Measurements from ENCODE around the gene SLC34A2.

The SLC34A2 gene

DNA sequence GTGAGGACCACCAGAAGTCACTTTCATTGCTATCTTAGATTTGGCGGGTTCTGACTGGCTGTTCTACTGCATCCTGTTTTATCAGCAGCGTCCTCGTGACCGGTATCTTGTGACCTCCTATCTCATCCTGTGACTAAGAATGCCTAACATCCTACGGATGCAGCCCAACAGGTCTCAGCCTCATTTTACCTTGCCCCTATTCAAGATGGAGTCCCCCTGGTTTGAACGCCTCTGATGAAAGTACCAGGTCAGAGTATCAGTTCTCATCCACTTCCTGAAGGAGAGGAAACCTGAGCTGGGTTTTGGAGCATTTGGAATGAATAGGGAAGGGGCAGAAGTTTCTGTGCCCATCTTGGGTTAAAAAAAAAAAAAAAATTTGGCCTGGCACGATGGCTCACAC is 70.2 kb downstream of the SLC34A2 start:
- no peak for DNase-seq (ENCODE audit: low spot score)

DNA sequence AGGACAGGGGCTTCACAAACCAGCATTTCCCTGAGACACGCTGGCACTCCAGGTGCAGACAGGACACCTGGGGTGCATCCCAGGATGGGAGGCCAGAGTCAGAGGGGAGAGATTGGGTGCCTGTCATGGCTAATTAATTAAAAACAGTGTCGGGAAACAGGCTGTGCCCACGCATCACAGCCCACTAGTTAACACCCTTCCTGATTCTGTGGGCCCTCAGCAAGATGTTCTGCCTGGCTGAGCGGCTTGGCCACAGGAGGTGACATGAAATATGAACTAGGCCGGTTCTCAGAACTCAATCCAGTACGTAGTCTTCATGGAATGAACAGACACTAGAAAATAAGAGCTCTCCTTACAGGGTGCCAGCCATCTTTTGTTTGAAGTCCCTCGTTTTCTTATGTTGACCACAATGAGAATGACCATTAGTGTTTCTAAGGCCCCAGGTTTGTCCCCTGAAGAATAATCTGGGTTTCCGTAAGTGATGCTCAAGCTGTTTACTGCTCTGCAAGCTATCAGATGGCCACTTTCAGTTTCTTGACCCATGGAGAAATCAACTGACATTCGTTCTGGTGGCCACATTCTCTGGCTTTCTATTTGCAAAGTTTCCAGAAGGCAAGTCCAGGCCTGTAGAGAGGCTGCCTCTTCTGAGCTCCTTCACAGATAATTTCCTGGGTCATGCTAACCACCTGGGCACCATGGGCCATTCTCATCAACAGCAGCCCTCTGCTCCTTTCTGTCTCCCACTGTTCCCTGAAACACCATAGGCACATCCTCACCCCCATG is 72.3 kb downstream of the SLC34A2 start:
- no peak for DNase-seq (ENCODE audit: low spot score)
